ENCODE measurements around the gene CAMSAP3. TPM values are rescaled to one million over a fixed set of nuclear protein-coding genes. Genes with fewer than 3 reads are reported as not detected.

CAMSAP3 gene
- total RNA-seq, 1 donor from 2014 or later: not detected

DNA sequence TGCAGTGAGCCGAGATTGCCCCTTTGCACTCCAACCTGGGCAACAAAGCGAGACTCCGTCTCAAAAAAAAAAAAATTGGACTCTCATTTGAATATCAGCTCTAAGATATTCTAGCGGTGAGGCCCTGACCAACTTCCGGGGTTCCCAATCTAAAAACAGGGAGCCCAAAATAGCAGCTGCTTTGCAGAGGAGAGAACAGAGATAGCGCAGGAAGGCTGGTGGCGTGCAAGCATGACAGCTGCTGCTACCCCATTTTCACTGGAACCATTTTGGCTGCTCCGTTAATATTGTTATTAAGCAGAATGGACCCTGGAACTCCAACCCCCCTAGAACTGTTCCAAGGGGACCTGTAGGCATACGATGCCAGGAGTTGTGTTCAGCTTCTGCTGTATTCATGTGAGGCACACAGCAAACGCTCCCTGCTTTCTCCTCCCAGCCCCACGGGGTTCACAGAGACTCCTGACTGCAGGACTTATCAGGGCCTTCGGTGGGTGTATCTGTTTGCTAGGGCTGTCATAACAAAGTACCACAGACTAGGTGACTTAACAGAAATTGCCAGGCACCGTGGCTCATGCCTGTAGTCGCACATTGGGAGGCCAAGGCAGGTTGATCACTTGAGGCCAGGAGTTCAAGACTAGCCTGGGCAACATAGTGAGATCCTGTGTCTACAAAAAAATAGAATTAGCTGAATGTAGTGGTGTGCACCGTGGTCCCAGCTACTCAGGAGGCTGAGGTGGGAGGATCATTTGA lies 52.8 kb downstream of the CAMSAP3 start:
- no peak for DNase-seq (ENCODE audit: low read depth in 2 of 2)

DNA sequence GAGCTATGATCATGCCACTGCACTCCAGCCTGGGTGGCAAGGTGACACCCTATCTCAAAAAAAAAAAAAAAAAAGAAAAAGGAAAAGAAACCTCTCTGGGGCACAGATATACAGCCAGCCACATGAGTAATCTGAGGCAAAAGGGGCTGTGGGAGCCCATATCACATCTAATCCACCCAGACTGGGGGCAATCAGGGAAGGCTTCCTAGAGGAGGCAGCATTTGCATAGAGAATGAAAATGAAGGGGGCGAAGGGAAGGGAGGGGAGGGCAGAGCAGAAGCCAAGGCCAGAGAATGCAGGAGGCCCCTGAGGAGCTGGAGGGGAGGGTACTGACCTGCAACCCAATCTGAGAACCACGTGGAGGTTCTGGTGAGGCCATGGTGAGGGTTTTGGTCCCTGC lies 54.5 kb downstream of the CAMSAP3 start:
- no peak for DNase-seq (ENCODE audit: low read depth in 2 of 2)

GRCh38 chr19:7652061-7652641 lies 56.5 kb downstream of the CAMSAP3 start:
- DNase-seq (ENCODE audit: low read depth in 2 of 2): peak; percentile 39 to 64

GRCh38 chr19:7654401-7654800 lies 58.7 kb downstream of the CAMSAP3 start:
- DNase-seq (ENCODE audit: low read depth in 2 of 2): no peak

DNA sequence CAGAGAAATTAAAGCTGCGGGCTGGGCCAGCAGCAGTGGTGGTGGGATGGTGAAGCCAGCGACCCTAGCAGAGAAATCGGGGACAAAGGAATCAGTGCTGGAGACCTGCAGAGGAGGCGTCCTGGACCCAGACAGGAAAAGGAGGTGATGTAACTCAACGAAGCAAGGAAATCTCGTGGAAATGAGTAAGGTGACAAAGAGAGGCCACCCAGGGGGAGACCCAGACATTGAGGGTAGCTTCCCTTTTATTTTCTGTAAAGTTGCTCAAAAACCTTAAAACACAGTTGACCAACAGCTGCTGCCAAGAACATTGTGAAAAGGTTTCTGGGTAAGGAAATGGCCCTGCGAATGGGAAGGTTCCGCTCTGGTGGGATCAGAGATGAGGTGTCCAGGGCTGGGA lies 59.9 kb downstream of the CAMSAP3 start:
- no peak for DNase-seq (ENCODE audit: low read depth in 2 of 2)

GRCh38 chr19:7657131-7657751 lies 61.6 kb downstream of the CAMSAP3 start:
- DNase-seq (ENCODE audit: low read depth in 2 of 2): no peak

DNA sequence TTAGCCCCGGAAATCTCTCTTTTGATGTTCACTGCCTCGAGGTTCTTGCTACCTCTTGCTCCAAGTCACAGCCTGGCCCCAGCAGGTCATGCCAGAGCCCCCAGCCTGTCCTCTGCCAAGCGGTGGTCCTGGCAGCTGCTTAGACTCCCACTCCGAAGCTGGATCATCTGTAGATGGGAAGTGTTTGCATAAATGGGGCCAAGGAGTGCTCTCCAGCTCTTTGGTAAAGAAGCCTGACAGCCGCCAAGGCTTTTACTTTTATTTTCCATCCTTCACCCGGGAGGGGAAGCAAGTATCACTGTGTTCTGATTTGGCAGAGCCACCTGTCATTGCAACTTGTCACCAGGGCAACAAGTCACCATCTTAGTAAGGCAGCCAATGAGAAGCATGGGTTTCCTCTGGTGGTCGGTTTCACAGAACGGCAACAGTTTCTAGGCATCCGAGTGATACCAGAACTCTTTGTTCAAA lies 62.6 kb downstream of the CAMSAP3 start:
- no peak for DNase-seq (ENCODE audit: low read depth in 2 of 2)

DNA sequence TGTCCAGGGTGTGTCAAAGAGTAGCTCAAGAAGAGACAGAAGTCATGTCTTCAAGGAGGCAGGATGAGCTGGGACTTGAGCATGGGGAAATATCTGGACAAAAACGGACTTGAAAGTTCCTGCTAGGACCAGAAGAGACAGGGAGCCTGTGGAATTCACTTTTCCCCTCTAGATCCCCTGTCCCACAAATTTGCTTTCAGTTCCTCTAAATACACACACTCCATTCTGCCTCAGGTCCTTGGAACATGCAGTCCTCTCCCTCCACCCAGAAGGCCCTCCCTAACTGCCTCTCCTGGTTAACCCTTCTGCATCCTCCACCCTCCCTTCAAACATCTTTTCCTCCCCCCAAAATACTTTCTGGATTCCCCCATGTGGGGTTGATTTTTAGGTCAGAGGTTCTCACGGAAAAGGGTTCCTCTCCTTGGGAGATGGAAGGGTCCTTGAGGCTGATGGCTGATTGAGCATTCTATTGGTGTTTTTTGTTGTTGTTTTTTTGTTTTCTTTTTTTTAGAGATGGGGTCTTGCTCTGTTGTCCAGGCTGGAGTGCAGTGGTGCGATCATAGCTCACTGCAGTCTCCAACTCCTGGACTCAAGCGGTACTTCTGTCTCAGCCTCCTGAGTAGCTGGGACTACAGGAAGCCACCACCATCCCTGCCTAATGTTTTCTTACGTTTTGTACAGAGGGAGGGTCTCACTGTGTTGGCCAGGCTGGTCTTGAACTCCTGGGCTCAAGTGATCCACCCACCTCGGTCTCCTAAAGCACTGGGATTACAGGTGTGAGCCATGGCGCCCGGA lies 66.3 kb downstream of the CAMSAP3 start:
- DNase-seq (ENCODE audit: low read depth in 2 of 2): no peak

DNA sequence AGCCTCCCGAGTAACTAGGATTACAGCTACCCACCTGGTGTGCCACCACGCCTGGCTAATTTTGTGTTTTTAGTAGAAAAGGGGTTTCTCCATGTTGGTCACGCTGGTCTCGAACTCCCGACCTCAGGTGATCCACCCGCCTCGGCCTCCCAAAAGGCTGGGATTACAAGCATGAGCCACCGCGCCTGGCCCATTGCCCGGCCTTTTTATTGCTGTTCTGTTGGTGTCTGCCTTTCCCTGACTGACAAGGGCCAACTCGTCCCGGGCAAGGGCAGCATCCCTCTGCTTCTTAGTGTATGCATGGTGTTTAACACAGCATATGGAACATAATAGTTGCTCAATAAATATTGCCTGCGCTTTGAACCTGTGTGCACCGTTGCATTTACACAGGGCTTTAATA lies 67.0 kb downstream of the CAMSAP3 start:
- DNase-seq (ENCODE audit: low read depth in 2 of 2): no peak

- DNase-seq (ENCODE audit: low read depth in 2 of 2): no peak
Observed at GRCh38 chr19:7663706-7664105, 68.0 kb downstream of the CAMSAP3 start.

DNA sequence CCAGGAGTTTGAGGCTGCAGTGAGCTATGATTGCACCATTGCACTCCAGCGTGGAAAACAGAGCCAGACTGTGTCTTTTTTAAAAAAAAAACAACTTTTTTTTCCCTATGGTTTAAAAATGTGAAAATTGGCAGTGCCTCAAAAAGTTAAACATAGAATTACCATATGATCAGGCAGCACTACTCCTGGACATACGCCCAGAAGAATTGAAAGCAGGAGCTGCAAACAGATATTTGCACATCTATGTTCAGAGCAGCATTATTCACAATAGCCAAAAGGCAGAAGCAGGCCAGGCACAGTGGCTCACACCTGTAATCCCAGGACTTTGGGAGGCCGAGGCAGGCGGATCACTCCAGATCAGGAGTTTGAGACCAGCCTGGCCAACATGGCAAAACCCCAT lies 69.4 kb downstream of the CAMSAP3 start:
- DNase-seq (ENCODE audit: low read depth in 2 of 2): no peak

Other genes with a start within 250 kb of the CAMSAP3 start
- gene ARHGEF18, start 246.9 kb upstream of the CAMSAP3 start, total RNA-seq: 20.4 and 22.0 TPM in 2 replicates
- 1.8 and 2.3 TPM in 2 replicates for gene PEX11G, start 106.8 kb upstream of the CAMSAP3 start, total RNA-seq
- 8.3 and 21.7 TPM in 2 replicates for gene ZNF358, start 79.8 kb upstream of the CAMSAP3 start, total RNA-seq
- gene MCOLN1, start 73.2 kb upstream of the CAMSAP3 start, total RNA-seq: 2.8 and 7.1 TPM in 2 replicates
- 63.7 and 90.4 TPM in 2 replicates for gene PNPLA6, start 60.1 kb upstream of the CAMSAP3 start, total RNA-seq
- 19.4 and 26.0 TPM in 2 replicates for gene XAB2, start 33.7 kb downstream of the CAMSAP3 start, total RNA-seq
- gene PET100, start 33.9 kb downstream of the CAMSAP3 start, total RNA-seq: 17.7 and 28.5 TPM in 2 replicates
- not detected in 2 replicates for gene PCP2, start 37.9 kb downstream of the CAMSAP3 start, total RNA-seq
- 22.3 and 34.8 TPM in 2 replicates for gene STXBP2, start 41.2 kb downstream of the CAMSAP3 start, total RNA-seq
- not detected in 2 replicates for gene RETN, start 73.2 kb downstream of the CAMSAP3 start, total RNA-seq
- gene MCEMP1, start 81.2 kb downstream of the CAMSAP3 start, total RNA-seq: not detected in 2 replicates
- 93.8 and 106 TPM in 2 replicates for gene TRAPPC5, start 85.0 kb downstream of the CAMSAP3 start, total RNA-seq
- gene FCER2, start 106.3 kb downstream of the CAMSAP3 start, total RNA-seq: not detected in 2 replicates
- gene CLEC4G, start 136.2 kb downstream of the CAMSAP3 start, total RNA-seq: under 0.01 TPM in 1 of 2 replicates, not detected in the other
- under 0.01 TPM in 2 replicates for gene CD209, start 151.7 kb downstream of the CAMSAP3 start, total RNA-seq
- gene CLEC4M, start 167.4 kb downstream of the CAMSAP3 start, total RNA-seq: 41.8 and 143 TPM in 2 replicates
- 6.2 and 10.6 TPM in 2 replicates for gene EVI5L, start 234.4 kb downstream of the CAMSAP3 start, total RNA-seq